ENCODE data around the gene PDE4B.

PDE4B gene

DNA sequence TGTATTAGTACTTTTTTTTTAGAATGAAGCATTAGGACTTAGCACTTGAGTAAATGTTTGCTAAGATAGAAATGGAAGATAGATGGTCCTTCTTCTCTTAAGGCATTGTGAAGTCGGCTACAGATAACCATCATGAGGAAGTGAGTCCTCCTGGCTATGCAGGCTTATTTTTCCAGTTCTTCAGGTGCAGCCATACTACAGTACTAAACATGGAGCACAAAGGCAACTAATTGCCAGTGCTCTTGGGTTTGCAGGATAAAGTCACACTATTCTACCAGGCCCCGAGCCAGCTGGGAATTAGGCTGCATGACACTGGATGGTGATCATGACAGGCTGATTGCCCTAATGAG lies 543.9 kb downstream of the PDE4B start:
- no peak for DNase-seq (ENCODE audit: low spot score)

DNA sequence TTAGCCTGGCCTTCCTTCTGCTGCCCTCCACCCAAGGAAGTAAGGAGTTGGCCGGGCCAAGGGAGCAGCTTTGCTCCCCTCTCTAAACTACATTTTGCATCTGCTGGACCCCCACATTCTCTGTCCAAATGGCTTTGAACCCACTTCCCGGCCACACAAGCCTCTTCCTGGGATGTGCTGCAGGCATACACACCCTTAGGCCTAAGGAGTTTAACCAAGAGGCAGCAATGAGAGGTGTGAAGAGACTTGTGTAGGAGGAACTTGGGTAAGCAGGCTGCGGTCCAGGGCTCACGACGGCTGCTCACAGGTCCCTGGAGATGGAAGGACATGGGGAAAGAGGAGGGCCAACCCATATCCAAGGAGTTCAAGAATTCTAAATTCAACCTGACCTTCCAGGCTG lies 544.6 kb downstream of the PDE4B start:
- no peak for DNase-seq (ENCODE audit: low spot score)

DNA sequence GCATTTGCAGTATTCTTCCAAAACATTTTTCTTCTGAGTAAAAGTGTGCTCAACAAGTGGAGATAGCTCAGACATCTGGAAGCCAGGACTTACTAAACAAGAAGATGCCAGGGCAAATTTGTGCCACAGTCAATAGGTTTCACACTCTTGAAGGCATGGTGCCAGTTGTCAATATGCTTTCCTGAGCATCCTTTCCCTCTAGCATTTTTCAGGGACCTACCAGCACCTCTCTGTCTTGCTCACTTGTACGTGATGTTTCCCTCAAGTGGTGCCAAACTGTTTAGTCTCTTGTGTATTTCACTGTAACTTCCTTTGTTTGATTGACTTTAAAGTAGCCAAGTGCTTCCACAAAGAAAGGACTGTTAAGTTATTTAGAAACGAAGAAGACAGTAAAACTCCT lies 547.2 kb downstream of the PDE4B start:
- no peak for DNase-seq (ENCODE audit: low spot score)

DNA sequence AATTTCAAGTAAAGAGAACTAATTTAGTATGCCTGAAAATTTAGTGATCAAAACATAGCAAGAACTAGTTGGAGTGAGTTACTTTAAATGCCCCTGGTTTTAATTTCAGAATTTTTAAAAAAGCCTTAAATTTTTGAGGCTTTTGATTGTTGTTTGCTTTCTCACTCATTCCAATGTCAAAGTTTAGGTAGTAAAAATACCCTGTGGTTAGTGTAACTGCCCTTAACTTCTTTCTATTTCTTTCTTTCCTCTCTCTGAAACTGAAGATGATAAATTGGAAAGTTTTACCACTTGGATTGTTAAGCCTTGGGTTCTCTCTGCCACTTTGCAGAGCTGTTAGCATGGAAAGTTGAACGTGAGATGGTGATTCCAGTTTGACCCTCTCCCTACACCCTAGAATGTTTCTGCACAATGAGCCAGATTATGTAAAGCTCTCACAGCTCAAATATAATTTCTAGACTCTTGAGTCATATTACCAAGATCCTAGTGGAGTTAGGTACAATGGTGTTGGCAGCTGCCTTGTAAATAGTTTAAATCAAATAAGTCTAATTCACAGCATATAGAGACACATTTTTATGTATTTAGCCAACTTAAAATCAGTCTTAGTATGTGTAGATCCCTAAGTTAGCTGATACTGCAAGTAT lies 548.9 kb downstream of the PDE4B start:
- DNase-seq (ENCODE audit: low spot score) = no peak

DNA sequence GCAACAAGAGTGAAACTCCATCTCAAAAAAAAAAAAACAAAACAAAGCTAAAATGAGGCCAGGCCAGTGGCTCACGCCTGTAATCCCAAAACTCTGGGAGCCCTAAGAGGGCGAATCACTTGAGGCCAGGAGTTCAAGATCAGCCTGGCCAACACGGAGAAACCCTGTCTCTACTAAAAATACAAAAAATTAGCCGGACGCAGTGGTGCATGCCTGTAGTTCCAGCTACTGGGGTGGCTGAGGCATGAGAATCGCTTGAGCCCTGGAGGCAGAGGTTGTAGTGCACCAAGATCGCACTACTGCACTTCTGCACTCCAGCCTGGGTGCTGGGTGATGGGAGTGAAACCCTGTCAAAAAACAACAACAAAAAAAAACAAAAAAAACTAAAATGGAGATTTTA lies 550.0 kb downstream of the PDE4B start:
- no peak for DNase-seq (ENCODE audit: low spot score)

DNA sequence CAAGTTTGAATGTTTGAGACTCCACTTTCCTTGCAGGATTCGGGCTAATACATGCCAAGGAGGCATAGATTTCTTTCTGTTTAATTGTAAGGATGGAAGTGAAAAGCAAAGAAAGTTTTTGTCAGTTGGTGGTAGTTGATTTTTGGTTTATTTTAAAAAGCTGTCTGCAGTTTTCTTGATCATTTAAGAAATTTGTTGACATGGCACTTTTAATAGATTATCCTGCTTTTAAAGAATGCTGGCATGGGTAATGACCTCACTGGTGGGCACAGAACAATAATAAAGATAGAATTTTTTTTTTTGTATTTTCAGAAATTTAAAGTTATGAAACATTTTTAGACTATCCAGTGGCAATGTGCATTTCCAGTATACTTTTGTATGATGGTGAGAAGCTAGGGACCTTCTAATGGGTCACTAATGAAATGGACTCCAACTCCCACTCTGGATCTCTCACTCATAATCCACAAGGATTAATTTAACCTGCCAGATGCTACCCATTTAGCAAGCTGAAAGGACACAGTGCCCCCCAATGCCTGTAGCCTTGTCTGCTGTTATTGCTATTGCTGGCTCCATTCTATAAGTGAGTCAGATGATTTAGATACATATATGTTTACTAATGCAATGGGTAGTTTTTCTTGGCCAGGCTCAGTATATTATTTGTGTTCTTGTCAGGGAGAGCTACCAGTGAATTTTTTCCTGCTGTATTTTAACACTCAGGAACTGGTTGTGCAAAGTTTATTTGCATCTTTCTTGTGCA lies 551.1 kb downstream of the PDE4B start:
- no peak for DNase-seq (ENCODE audit: low spot score)

DNA sequence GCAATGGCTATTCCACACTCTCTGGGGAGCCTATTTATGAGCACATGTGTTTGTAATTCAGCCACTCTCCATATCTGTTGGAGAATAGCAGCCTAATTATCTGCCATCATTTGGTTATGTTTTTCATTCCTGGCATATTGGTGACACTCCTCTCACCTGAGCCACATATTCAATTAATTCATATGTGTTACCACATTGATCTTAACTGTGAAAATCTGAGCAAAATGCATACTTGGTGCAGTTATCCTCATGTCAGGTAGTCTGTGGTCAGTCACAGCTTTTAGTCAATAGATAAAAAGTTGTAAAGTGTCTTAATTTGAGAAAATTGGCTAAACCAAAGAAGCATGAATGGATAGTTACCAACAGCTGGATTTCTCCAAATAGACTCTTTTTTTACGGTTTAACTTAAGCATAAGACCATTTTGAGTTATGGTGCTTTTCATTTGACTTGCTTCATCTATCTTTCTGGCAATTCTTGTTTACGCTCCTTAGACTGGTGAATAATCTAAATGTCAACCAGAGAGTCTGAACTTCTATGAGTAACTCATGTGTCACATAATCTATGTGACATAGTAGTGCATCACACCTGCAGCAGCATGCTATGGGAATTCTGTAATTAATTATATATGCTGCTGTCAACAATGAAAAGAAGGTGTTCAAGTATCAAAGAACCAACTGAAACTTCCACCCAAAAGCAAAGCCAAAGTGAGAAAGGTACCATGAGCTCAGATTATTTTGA lies 553.5 kb downstream of the PDE4B start:
- no peak for DNase-seq (ENCODE audit: low spot score)

DNA sequence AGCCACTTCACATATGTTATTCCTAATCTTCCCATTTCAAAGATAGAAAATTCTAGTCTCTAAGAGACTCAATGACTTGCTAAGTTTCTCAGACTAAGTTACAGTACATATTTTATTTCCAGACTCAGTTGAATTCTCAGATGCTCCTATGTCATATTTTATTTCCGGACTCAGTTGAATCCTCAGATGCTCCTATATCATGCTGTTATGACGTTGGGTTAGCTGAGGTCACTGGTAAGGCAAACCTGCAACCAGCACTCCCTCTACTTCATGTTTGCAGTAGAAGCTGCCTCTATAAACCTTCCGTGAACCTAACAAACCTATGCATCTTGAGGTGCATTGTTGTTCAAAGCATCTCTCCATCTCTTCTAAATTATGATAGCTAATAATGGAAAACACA lies 554.2 kb downstream of the PDE4B start:
- no peak for DNase-seq (ENCODE audit: low spot score)

DNA sequence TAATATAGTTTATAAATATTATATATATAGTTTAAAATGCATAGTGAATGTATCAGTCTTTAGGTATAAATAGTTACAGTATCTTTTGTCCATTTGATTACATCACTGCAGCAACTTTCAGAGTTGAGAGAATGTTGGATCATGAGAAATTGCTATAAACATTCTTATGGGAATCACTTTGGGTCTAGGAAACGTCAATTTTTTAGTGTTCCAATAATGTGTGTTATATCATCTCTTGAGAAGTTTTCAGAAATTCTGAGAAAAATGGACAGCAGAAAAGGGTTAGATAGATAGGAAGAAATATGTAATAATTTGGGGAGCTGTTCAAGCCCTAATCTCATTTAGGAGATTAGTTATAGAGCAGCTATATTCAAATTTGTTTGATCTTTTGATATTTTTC lies 556.1 kb downstream of the PDE4B start:
- DNase-seq (ENCODE audit: low spot score) = no peak

DNA sequence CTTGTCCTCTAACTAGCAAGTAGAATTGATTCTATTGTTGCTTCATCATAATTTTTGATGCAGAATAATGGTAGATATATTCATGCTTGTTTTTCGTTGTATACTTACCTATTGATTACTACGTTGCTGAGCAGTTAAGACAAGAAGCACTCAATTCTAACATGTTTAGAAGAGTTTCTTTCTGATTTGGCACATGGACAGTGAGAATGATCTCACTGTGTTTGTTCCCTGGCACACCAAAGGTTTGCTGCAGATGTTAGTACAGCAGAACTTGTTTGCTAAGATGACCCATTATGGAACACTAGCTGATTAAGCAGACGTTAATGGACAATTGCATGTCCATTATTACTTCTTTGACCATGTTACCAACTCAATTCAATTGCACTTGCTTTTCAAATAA lies 556.5 kb downstream of the PDE4B start:
- no peak for DNase-seq (ENCODE audit: low spot score)

DNA sequence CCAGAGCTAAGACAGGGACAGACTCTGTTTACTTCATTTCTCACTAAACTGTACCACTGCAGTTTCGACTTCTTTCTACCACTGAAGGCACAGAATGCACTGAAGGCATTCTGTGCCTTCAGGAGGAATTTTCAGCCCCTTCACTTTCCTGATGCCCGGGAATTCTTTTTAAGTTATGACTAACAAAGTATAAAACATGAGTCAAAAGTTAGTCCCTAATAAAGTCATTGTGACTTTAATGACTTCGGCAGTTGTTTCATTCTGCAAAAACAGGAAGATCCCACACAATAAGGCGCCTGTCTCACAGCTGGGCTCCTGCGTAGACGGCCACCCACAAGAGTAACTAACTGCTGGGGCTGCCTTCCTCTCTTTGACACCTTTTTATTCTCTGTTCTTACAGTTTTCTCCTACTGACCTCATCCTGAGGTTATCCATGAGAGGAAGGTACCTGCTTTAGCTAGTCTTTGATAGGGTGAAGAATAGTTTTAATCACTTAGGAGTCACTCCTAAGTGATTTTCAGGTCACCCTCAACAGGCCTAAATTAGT lies 557.4 kb downstream of the PDE4B start:
- no peak for DNase-seq (ENCODE audit: low spot score)

DNA sequence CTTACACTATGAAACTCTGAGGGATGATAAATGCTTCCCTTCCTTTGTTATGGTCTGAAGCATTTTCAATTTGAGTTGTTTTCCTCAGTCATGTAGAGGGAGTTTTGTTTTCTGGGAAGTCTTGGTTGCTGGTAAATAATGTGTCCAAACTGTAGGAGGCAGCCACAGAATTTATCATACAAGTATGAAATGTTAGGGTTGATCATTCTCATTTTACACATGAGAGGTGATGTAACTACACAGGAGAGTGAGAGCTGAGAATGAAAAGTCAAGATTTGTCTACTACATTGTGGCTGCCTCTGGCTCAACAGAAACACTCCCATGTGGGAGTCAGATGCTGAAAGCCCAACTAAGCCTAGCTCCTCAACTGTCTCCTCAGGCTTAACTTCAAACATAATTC lies 558.8 kb downstream of the PDE4B start:
- DNase-seq (ENCODE audit: low spot score) = no peak

DNA sequence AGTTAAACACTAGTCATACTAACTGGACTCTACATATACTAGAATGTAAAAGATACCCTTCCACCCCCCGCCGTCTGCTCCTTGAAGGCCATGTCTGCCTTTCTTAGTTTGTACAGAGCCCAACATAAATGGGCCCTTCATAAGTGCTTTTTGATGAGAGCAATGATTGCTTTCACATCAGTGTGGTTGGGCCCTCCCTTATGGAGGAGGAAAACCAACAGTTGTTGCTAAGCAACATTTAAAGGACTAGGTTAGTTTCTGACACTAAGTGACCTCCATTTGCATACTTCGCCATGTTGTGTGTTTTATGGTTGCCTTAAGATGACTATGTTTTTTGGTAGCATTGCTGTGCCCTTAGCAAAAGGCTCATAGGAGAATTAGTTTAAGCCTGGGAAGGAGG lies 559.2 kb downstream of the PDE4B start:
- DNase-seq (ENCODE audit: low spot score) = no peak

DNA sequence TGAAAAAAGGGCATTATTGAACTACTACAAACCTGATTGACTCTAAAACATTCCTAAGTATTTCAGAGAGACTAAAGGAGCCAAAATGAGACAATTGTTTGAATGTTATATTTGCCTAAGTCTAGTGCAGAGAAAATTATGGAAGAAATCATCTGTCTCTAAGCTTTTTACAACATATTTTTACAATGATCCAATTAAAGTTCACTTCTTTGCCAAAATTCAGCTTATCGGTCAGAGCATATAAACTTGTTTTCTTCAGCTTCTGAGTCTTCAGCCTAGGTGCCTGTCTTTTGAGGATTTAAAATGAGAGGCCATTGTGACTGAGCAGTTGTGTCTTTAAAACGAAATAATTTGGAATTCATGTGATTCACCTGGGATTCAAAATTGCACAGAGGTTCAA lies 560.1 kb downstream of the PDE4B start:
- no peak for DNase-seq (ENCODE audit: low spot score)

DNA sequence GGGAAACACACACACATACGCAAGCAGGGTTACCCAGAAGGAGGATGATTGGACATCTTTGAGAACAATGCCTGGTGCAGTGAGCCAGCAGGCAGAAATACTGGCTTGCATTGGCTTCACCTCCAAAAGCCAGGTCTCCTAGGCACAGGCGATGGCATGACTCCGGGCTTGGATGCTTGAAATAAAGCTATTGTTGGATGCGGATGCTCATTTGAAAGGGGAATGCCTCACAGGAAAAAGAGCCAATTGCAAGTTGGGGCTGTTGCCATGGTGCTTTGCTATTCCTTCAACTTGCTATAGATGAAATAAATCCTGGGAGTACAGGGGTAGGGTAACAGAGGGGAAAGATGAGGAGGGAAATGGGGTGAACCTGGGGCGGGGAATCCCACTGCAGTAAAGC lies 560.6 kb downstream of the PDE4B start:
- DNase-seq (ENCODE audit: low spot score) = no peak

DNA sequence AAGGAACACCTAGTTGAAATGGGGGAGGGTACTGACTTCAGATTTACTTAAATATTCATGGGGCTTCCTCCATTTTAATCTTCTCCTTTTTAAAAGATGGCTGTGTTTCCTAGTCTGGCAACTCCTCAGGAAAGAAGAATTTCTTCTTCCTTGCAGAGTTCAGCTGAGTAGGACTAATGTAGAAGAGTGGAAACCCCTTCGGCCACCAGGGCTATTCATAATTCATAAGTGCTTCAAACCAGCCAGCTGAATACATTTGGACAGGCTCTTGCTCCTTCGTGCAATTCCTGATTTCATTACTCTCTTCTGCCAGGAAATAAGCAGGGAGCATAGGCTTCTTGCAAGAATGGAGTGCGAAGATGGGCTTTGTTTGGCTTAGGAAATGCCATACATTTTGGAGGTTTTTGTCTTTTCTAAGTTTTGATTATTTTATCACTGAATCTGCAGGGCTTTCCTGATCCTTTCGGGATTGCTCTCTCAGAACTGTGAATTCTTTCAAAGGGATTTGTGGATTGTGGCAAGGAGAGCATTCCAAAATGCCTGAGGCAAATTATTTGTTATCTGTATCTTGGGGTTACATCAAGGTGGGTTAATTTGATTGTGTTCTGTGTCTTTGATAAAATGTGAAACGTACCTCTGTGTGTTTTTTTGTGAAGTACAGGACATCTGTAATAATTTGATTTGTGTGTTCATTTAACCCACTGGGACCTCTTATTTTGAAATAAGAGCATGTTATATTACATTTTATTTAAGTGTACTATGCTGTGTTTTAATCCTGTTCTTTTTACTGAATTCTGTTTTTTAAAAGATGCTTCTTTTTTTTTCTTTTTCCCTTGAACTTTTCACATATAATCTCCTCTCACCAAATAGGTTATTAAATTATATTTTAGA lies 561.9 kb downstream of the PDE4B start:
- peak; percentile 50 for DNase-seq (ENCODE audit: low spot score)

DNA sequence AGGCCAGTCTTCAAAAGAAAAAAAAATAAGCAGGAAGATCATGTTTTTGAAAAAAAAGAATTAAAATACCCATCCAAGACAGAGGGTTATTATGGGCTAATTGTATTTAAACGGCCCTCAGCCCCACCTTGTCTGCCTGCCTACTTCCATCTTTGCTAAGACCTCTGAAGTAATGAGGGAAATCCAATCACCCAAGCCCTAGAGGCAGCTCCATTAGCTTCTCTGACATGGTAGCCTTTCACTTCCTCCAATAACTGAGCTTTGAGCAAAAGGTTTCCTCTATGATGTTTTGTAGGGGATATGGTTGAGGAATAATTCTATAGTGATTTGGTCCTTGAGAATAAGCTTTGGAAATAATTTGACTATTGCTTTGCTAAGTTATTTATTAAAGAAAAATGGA lies 563.1 kb downstream of the PDE4B start:
- no peak for DNase-seq (ENCODE audit: low spot score)

DNA sequence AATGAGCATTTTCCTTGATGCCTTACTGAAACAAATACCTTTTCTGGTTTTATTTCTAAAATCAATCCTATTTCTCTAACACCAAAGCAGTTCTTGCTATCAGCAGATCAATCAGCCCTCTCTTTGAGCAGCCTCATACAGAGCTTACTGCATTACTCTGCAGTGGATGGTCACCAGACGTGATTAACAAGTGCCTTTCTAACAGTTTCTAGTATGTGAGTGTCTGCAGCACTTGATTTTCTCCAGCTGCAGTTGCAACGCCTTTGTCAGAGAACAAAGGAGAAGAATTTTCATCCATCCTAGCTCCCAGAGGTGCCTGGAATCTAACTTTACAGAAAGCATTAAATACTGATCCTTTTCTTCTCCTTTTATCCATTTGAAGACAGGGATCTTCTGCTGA lies 563.9 kb downstream of the PDE4B start:
- DNase-seq (ENCODE audit: low spot score) = no peak

DNA sequence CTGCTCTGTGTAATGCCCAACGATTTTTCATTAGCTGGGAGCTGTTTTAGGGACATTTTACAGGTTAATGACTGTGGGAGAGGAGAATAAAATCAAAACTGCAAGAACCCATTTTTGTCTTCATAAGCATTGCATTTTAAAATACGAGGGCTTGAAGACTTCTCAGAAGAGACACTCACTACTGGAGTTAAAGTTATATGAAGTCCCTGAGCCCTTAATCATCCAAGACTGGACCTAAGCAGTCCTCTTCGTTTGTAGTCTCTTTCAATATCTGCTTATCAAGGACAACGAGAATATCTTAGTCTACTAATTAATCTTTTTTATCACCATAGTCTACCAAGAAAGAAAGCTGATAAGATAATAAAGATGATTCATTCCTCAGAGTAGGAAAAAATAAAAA lies 564.3 kb downstream of the PDE4B start:
- no peak for DNase-seq (ENCODE audit: low spot score)

DNA sequence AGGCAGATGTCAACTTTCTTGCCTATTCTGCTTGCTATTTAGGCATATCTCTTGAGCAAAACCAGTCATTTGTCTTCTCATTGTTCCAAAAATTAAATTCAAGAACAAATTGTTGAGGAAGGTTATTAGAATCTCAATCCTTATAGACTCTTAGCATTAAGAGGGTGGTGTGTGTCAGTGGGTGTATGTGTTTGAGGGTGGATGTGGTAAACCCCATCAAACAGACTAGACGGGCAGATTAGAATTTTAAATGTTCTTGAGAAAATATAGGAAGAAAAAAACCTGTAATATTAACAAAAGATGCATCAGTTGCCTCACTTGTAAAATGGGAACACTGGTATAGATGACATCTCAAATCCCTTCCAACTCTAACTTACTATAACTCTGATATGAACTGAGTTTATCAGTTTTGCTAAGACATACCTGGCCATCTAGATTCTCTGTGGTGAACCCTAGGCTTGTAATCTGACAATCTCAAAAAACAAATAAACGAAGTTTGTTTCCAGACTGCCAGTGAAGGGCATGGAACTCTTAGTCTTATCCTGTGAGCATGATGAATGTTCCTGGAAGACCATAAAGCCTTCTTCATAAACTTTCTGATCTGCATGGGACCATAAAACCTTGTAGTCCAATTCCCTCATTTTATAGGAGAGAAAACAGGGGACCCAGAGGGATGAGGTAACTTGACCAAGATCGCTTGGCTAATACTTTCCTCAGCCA lies 564.9 kb downstream of the PDE4B start:
- DNase-seq (ENCODE audit: low spot score) = no peak

DNA sequence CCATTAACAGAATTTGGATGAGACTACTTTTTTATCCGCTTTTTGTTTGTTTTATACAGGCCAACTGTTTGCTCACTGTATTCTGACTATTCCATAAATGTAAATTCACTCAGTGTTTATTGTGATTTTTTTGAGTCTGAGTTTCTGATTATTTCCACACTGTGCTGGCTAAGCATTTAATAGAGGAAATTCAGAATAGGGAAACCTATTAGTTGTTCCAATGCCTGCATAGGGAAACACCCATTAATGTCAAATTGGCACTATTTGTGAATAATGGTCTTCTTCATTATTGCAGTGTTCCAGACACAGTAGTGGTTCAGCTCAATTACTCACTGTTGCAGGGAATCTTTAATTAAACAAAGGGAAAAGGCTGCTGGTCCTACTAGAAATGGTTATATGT lies 566.6 kb downstream of the PDE4B start:
- DNase-seq (ENCODE audit: low spot score) = no peak

DNA sequence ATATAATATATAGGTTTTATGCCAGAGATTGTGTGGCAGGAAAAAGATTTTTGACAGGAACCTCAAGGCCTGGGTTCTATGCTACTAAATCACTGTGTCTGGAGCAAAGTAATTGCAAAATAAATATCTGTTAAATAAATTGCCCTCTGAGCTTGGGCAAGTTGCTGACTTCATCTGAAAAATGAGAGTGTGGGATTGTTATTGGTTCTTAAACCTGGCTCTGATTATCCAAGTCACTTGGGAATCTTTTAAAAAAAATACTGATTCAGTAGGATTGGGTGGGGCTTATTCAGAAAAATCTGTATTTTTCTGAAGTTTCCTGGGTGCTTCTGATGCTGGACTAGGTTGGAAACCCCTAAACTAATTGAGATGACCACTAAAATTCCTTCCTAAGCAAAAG lies 567.1 kb downstream of the PDE4B start:
- no peak for DNase-seq (ENCODE audit: low spot score)
